DMS114 treated with DMSO at 0.1 percent for 48 hours (cell line): Measurements from ENCODE around the gene SUPT5H.
"Not testable (repeated sequence)": the region's sequence is repeated elsewhere in the genome, so short reads cannot be mapped to it uniquely, and the experiment has no call there.

Experiments
- DNase-seq: peaks from one replicate; lab custom pipeline; 2025; ENCODE audit not compliant: unreplicated experiment; lab: John Stamatoyannopoulos, UW

The SUPT5H gene

GRCh38 chr19:39424934-39425333, 20.4 kb upstream of the SUPT5H start:
- DNase-seq, result no peak

DNA sequence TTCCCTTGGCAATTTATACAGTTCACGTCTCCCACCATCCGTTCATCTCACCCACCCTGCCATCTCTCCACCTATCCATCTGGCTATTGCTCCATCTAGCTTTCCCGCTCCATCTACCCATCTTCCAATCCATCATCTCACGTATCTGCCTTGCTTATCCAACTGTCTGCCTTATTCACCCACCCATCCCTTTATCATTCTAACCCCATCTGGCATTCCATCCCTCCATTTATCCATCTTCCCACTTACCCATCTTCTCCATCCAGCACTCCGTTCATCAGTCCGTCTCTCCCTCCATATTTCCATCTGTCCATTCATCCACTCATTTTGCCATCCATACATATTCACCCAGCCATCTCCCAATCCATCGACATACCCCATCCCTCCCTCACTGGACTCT, 19.6 kb upstream of the SUPT5H start:
- no peak for DNase-seq

- no peak for DNase-seq
These were observed 19.2 kb upstream of the SUPT5H start for GRCh38 chr19:39426170-39426569.

DNA sequence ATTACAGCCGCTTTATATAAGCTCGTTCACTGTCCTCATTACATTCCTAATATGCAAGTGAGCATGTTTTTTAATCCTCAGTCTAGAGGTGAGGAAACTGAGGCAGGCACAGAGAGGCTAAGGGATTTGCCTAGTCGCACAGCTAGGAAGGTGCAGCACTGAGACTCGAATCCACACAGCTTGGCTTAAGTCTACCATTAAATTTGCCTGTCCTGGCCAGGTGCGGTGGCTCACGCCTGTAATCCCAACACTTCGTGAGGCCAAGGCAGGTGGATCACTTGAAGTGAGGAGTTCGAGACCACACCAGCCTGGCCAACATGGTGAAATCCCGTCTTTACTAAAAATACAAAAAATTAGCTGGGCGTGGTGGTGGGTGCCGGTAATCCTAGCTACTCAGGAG, 17.7 kb upstream of the SUPT5H start:
- DNase-seq, result no peak

GRCh38 chr19:39428283-39429112, 16.9 kb upstream of the SUPT5H start:
- peak; percentile 65 for DNase-seq

GRCh38 chr19:39430675-39431593, 14.4 kb upstream of the SUPT5H start:
- peak; percentile 59 for DNase-seq

DNA sequence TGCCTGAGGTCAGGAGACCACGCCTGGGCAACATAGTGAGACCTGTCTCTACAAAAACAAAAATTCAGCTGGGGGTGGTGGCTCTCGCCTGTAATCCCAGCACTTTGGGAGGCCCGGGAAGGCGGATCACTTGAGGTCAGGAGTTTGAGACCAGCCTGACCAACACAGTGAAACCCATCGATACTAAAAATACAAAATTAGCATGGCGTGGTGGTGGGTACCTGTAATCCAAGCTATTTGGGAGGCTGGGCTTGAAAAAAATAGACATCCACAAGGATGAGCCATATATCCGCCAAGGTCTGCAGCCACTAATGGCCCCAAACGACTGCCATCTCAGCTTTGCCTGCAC, 12.7 kb upstream of the SUPT5H start:
- DNase-seq, result no peak

DNA sequence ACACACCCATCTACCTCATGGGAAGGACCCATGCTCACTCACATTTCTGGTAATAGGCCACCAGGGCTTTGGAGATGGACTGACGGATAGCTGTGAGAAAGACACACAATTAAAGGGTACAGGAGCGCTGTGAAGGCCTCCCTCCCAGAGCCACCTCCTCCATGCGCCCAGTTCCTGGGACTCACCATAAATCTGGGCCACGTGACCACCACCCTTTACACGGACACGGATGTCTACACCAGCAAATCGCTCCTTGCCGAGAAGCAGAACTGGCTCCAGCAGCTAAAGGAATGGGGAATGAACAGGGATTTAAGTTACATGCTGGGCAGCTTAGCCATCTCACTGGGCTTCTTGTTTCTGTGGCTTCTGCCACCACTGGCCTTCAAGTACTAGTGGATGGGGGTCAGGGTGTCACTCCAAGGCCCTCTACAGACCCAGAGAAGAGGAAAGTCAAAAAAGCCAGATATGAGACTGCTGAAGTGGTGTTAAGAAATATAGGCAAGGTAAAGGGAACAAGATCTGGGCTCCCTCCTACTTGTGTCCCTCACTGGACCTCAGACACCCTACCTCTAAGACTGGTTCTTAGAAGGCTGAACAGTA, 11.8 kb upstream of the SUPT5H start:
- DNase-seq, result no peak

GRCh38 chr19:39434123-39435076, 11.0 kb upstream of the SUPT5H start:
- DNase-seq, result no peak

GRCh38 chr19:39435499-39436349, 9.7 kb upstream of the SUPT5H start, which contains the start of gene RPS16:
RPS16 (minus strand) TSS chr19:39435949; CDS start chr19:39435895, 54 bp downstream.
- DNase-seq, result peak; percentile 98

- DNase-seq, result no peak
These were observed 9.0 kb upstream of the SUPT5H start for GRCh38 chr19:39436350-39436716.

DNA sequence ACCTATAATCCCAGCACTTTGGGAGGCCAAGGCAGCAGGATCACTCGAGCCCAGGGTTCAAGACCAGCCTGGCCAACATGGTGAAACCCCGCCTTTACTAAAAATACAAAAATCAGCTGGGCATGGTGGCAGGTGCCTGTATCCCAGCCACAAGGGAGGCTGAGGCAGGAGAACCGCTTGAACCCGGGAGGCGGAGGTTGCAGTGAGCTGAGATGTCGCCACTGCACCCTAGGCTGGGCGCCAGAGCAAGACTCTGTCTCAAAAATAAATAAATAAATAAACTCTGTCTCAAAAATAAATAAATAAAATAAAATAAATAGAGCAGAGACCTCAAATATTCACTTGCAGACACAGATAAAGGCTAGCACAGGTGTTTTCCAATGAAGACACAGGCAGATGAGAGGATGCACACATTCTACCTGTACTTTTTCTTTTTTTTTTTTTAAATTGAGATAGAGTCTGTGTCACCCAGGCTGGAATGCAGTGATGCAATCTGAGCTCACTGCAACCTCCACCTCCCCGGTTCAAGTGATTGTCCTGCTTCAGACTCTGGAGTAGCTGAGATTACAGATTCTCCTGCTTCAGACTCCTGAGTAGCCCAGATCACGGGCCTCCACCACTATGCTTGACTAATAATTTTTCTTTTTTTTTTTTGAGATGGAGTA, 7.0 kb upstream of the SUPT5H start:
- DNase-seq, result no peak

- no peak for DNase-seq
These were observed 685 bp upstream of the SUPT5H start for GRCh38 chr19:39444598-39445195.

GRCh38 chr19:39446365-39447084, 1.1 kb downstream of the SUPT5H start:
- DNase-seq, result no peak

- DNase-seq, result no peak
These were observed 2.9 kb downstream of the SUPT5H start for GRCh38 chr19:39448271-39448670.

- no peak for DNase-seq
These were observed 3.9 kb downstream of the SUPT5H start for GRCh38 chr19:39449116-39449797.

GRCh38 chr19:39451257-39451656, 5.9 kb downstream of the SUPT5H start:
- DNase-seq, result not testable (repeated sequence)
